WTC11 (cell line): Measurements from ENCODE around the gene RPS27. TPM values are rescaled to one million over a fixed set of nuclear protein-coding genes. Genes with fewer than 3 reads are reported as not detected.

Source experiments
- ATAC-seq: fragments of 200-7000 bp; cut with Tn5 transposase; 2 replicates; pipeline ENCODE4 v1.10.0; 2021; ENCODE audit warnings: mild to moderate bottlenecking, moderate library complexity
- Bru-seq: library from RNA; stranded (reverse); fragments of 400-500 nt; gene quantifications from one replicate; lab custom pipeline; 2021; lab: Mats Ljungman, UMichigan
- CTCF ChIA-PET: fragments of 300-600 bp; sonication (Branson Sonifier 250); formaldehyde crosslinking; loops from one replicate; lab custom pipeline; 2021; ENCODE audit warnings: antibody characterized with exemption; lab: Charles Lee
- POLR2A ChIA-PET: fragments of 350-600 bp; sonication (Branson Sonifier 250); formaldehyde crosslinking; loops from one replicate; lab custom pipeline; 2021; ENCODE audit warnings: antibody characterized with exemption; lab: Charles Lee
- DNase-seq: peaks from one replicate; pipeline ENCODE4 v3.0.0; 2021; ENCODE audit warnings: low spot score
- H3K27ac Mint-ChIP-seq: 2 replicates; pipeline ENCODE4 v1.8.0; 2021; ENCODE audit warnings: mixed read lengths
- H3K27me3 Mint-ChIP-seq: 2 replicates; pipeline ENCODE4 v1.8.0; 2021; ENCODE audit warnings: low read depth, mild to moderate bottlenecking, moderate library complexity, mixed read lengths
- H3K36me3 Mint-ChIP-seq: 2 replicates; pipeline ENCODE4 v1.8.0; 2021; ENCODE audit warnings: mixed read lengths
- H3K4me1 Mint-ChIP-seq: 2 replicates; pipeline ENCODE4 v1.8.0; 2022; ENCODE audit warnings: mixed read lengths
- H3K4me3 Mint-ChIP-seq: 2 replicates; pipeline ENCODE4 v1.8.0; 2021; ENCODE audit warnings: mild to moderate bottlenecking, moderate library complexity, mixed read lengths
- H3K9me3 Mint-ChIP-seq: 2 replicates; pipeline ENCODE4 v1.8.0; 2021; ENCODE audit warnings: mixed read lengths
- ATF1 ChIP-seq: sonication (generic); formaldehyde crosslinking; IDR thresholded peaks from 2 replicates; pipeline ENCODE4 v1.8.1; 2023; ENCODE audit warnings: mild to moderate bottlenecking, moderate library complexity, missing genetic modification reagents
- CREB1 ChIP-seq: sonication (generic); formaldehyde crosslinking; IDR thresholded peaks from 2 replicates; pipeline ENCODE4 v1.8.0; 2023; ENCODE audit warnings: mild to moderate bottlenecking, missing genetic modification reagents
- ESRRA ChIP-seq: sonication (generic); formaldehyde crosslinking; IDR thresholded peaks from 2 replicates; pipeline ENCODE4 v1.8.1; 2022; ENCODE audit warnings: mild to moderate bottlenecking, missing genetic modification reagents, borderline replicate concordance
- GABPB1 ChIP-seq: sonication (generic); formaldehyde crosslinking; IDR thresholded peaks from 2 replicates; pipeline ENCODE4 v1.8.1; 2023; ENCODE audit warnings: mild to moderate bottlenecking, missing genetic modification reagents
- GRHL2 ChIP-seq: fragments of 250-450 bp; sonication (Bioruptor Pico); IDR thresholded peaks from 2 replicates; pipeline ENCODE4 v1.8.0; 2022; ENCODE audit warnings: mild to moderate bottlenecking, moderate library complexity; ENCODE audit not compliant: insufficient replicate concordance, severe bottlenecking
- JAZF1 ChIP-seq: fragments of 250-450 bp; sonication (Bioruptor Pico); IDR thresholded peaks from 2 replicates; pipeline ENCODE4 v1.9.0; 2021; ENCODE audit warnings: moderate library complexity, mild to moderate bottlenecking, inconsistent platforms
- JUN ChIP-seq: sonication (generic); formaldehyde crosslinking; IDR thresholded peaks from 2 replicates; pipeline ENCODE4 v1.8.0; 2023; ENCODE audit warnings: mild to moderate bottlenecking, missing genetic modification reagents
- KAT7 ChIP-seq: sonication (generic); formaldehyde crosslinking; IDR thresholded peaks from 2 replicates; pipeline ENCODE4 v1.8.1; 2023; ENCODE audit warnings: missing genetic modification reagents, mild to moderate bottlenecking, borderline replicate concordance
- OVOL2 ChIP-seq: fragments of 250-450 bp; sonication (Bioruptor Pico); IDR thresholded peaks from 2 replicates; pipeline ENCODE4 v1.9.0; 2021; ENCODE audit warnings: mild to moderate bottlenecking, borderline replicate concordance
- SMAD3 ChIP-seq: sonication (generic); formaldehyde crosslinking; IDR thresholded peaks from 2 replicates; pipeline ENCODE4 v1.8.0; 2022; ENCODE audit warnings: missing genetic modification reagents, mild to moderate bottlenecking, borderline replicate concordance
- TP53 ChIP-seq: sonication (generic); formaldehyde crosslinking; IDR thresholded peaks from 2 replicates; pipeline ENCODE4 v1.8.1; 2023; ENCODE audit warnings: mild to moderate bottlenecking, missing genetic modification reagents
- ZNF671 ChIP-seq: fragments of 250-450 bp; sonication (Bioruptor Pico); IDR thresholded peaks from 2 replicates; pipeline ENCODE4 v1.8.0; 2021; ENCODE audit warnings: mild to moderate bottlenecking
- long read RNA-seq, 3 experiments: library from RNA in 1 of 3; library from capped mRNA in 1 of 3; library from polyadenylated mRNA in 1 of 3; unstranded in 2 of 3; stranded (forward) in 1 of 3; transcript quantifications; one replicate each; pipeline ENCODE4 v2.0.0, GENCODE V29; 2021
- total RNA-seq: library from RNA; stranded (reverse); gene quantifications from 3 replicates; pipeline ENCODE4 v1.2.3, GENCODE V29; 2021
- TF ChIP-seq, protein P1 (sequence below): sonication (generic); formaldehyde crosslinking; IDR thresholded peaks from 2 replicates; pipeline ENCODE4 v1.8.0; 2022; ENCODE audit warnings: missing genetic modification reagents
- TF ChIP-seq, protein P2 (sequence below): sonication (generic); formaldehyde crosslinking; IDR thresholded peaks from 2 replicates; pipeline ENCODE4 v1.8.1; 2022; ENCODE audit warnings: mild to moderate bottlenecking, moderate library complexity, missing genetic modification reagents
- TF ChIP-seq, protein P3 (sequence below): sonication (generic); formaldehyde crosslinking; IDR thresholded peaks from 2 replicates; pipeline ENCODE4 v1.8.0; 2022; ENCODE audit warnings: mild to moderate bottlenecking, missing genetic modification reagents
- TF ChIP-seq, protein P4 (sequence below): sonication (generic); formaldehyde crosslinking; IDR thresholded peaks from 2 replicates; pipeline ENCODE4 v1.8.1; 2022; ENCODE audit warnings: low read depth, mild to moderate bottlenecking, moderate library complexity, missing genetic modification reagents, borderline replicate concordance
- TF ChIP-seq, protein P5 (sequence below): sonication (generic); formaldehyde crosslinking; IDR thresholded peaks from 2 replicates; pipeline ENCODE4 v1.8.1; 2022; ENCODE audit warnings: missing genetic modification reagents, borderline replicate concordance
- TF ChIP-seq, protein P6 (sequence below): sonication (generic); formaldehyde crosslinking; IDR thresholded peaks from 2 replicates; pipeline ENCODE4 v1.8.1; 2023; ENCODE audit warnings: mild to moderate bottlenecking, missing genetic modification reagents, borderline replicate concordance
- TF ChIP-seq, protein P7 (sequence below): sonication (generic); formaldehyde crosslinking; IDR thresholded peaks from 2 replicates; pipeline ENCODE4 v1.8.0; 2022; ENCODE audit warnings: mild to moderate bottlenecking, missing genetic modification reagents

RPS27 gene
- 2,141 to 2,438 TPM (median 2,292 TPM) in 3 replicates for total RNA-seq
- Bru-seq, nascent RNA = percentile 99 among the genes with signal in this experiment
- long read RNA-seq, experiment 1, transcript RPS27-204 (4 exons, 573 nt) = minor isoform, 10 of 824 reads
- long read RNA-seq, experiment 1, transcript RPS27-201 (4 exons, 359 nt) = major isoform, 805 of 824 reads
- long read RNA-seq, experiment 1, partial matches to known transcripts = 3 of 824 reads
- long read RNA-seq, experiment 1, other reads (novel, unspliced or antisense) = 3 of 824 reads
- long read RNA-seq, experiment 2, transcript RPS27-204 (4 exons, 573 nt) = minor isoform, 27 of 853 reads
- long read RNA-seq, experiment 2, transcript RPS27-201 (4 exons, 359 nt) = major isoform, 769 of 853 reads
- long read RNA-seq, experiment 2, transcript RPS27-203 (3 exons, 496 nt) = minor isoform, 19 of 853 reads
- long read RNA-seq, experiment 2, transcript RPS27-205 (5 exons, 467 nt) = minor isoform, 6 of 853 reads
- long read RNA-seq, experiment 2, partial matches to known transcripts = 6 of 853 reads
- long read RNA-seq, experiment 2, other reads (novel, unspliced or antisense) = 26 of 853 reads
- long read RNA-seq, experiment 3, partial matches to known transcripts = 4 of 12 reads
- long read RNA-seq, experiment 3, other reads (novel, unspliced or antisense) = 7 of 12 reads

DNA sequence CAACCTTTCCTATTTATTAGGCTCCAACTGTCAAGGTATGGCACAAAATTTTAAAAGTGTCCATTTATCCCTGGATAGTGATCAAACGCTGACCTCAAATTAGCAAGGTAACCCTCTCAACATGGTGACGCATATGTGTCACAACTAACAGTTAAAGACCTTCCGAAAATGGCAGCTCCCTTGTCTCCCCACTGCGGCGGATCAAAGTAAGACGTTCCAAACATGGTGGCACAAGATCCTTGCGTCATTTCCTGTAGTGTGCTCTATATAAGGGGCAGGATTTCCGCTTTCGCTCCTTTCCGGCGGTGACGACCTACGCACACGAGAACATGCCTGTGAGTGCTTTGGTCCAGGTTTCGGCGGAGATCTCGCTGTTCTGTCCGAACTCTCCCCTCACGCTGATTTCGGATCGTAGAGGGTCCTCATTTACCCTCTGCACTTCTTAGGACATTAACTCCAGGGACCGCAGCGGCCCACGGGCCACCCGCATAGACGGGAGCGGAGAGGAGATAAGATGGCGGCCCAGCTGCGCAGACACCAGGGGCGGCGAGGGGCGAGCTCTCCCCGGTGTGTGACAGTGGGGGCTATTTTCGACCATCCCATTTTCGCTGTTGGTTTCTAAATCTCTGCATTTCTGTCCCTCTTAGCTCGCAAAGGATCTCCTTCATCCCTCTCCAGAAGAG, at the start of gene RPS27:
Gene RPS27 (plus strand): TSS at position 295 of the 683 bp plus-strand sequence. CDS start 35 bp downstream, at position 330.
- POLR2A ChIA-PET = interaction anchor here (0.6 to 2.2 kb wide), 16 partner anchors 8 to 334 kb away, joined by 3 to 23 read pairs (median 3); partner anchors contain the start of genes CREB3L4, DENND4B, GATAD2B and JTB
- Mint-ChIP-seq H3K4me3 (peak within 1 kb of the TSS; percentile 97), H3K27me3 (no peaks in the 10 kb centered on the region), H3K4me1 (peaks cover 29% of the 10 kb centered on the region), H3K36me3 (peaks cover 47% of the 10 kb centered on the region), H3K9me3 (peaks cover 4% of the 10 kb centered on the region), H3K27ac (peak within 1 kb of the TSS; percentile 98)
- CTCF ChIA-PET = interaction anchor here (1.1 to 1.9 kb wide), 3 partner anchors 13 to 363 kb away, joined by 3 to 6 read pairs (median 6); partner anchors contain the start of genes CREB3L4, JTB and S100A13
- ATAC-seq (peak; percentile 38), DNase-seq (peak; percentile 83)
- TF ChIP-seq, protein P1, sequence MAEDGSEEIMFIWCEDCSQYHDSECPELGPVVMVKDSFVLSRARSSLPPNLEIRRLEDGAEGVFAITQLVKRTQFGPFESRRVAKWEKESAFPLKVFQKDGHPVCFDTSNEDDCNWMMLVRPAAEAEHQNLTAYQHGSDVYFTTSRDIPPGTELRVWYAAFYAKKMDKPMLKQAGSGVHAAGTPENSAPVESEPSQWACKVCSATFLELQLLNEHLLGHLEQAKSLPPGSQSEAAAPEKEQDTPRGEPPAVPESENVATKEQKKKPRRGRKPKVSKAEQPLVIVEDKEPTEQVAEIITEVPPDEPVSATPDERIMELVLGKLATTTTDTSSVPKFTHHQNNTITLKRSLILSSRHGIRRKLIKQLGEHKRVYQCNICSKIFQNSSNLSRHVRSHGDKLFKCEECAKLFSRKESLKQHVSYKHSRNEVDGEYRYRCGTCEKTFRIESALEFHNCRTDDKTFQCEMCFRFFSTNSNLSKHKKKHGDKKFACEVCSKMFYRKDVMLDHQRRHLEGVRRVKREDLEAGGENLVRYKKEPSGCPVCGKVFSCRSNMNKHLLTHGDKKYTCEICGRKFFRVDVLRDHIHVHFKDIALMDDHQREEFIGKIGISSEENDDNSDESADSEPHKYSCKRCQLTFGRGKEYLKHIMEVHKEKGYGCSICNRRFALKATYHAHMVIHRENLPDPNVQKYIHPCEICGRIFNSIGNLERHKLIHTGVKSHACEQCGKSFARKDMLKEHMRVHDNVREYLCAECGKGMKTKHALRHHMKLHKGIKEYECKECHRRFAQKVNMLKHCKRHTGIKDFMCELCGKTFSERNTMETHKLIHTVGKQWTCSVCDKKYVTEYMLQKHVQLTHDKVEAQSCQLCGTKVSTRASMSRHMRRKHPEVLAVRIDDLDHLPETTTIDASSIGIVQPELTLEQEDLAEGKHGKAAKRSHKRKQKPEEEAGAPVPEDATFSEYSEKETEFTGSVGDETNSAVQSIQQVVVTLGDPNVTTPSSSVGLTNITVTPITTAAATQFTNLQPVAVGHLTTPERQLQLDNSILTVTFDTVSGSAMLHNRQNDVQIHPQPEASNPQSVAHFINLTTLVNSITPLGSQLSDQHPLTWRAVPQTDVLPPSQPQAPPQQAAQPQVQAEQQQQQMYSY (CRISPR knock-in tag) = no peak
- TF ChIP-seq, protein P2, sequence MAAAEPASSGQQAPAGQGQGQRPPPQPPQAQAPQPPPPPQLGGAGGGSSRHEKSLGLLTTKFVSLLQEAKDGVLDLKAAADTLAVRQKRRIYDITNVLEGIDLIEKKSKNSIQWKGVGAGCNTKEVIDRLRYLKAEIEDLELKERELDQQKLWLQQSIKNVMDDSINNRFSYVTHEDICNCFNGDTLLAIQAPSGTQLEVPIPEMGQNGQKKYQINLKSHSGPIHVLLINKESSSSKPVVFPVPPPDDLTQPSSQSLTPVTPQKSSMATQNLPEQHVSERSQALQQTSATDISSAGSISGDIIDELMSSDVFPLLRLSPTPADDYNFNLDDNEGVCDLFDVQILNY (CRISPR knock-in tag) = no peak
- no peak for TF ChIP-seq JAZF1 (CRISPR knock-in tag)
- peak; percentile 88 for TF ChIP-seq JUN (CRISPR knock-in tag)
- peak; percentile 62; the same call in 1 of the 2 replicates for TF ChIP-seq CREB1 (CRISPR knock-in tag)
- peak; percentile 93 for TF ChIP-seq GABPB1
- TF ChIP-seq ZNF671 (CRISPR knock-in tag) = peak; percentile 75; the same call in 1 of the 2 replicates
- TF ChIP-seq KAT7 (CRISPR knock-in tag) = no peak
- no peak; the same call in 1 of the 2 replicates for TF ChIP-seq OVOL2 (CRISPR knock-in tag)
- TF ChIP-seq, protein P3, sequence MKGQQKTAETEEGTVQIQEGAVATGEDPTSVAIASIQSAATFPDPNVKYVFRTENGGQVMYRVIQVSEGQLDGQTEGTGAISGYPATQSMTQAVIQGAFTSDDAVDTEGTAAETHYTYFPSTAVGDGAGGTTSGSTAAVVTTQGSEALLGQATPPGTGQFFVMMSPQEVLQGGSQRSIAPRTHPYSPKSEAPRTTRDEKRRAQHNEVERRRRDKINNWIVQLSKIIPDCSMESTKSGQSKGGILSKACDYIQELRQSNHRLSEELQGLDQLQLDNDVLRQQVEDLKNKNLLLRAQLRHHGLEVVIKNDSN = peak; percentile 45
- TF ChIP-seq GRHL2 (CRISPR knock-in tag) = no peak
- TF ChIP-seq, protein P4, sequence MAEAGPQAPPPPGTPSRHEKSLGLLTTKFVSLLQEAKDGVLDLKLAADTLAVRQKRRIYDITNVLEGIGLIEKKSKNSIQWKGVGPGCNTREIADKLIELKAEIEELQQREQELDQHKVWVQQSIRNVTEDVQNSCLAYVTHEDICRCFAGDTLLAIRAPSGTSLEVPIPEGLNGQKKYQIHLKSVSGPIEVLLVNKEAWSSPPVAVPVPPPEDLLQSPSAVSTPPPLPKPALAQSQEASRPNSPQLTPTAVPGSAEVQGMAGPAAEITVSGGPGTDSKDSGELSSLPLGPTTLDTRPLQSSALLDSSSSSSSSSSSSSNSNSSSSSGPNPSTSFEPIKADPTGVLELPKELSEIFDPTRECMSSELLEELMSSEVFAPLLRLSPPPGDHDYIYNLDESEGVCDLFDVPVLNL (CRISPR knock-in tag) = no peak
- TF ChIP-seq ESRRA = no peak
- no peak for TF ChIP-seq TP53 (CRISPR knock-in tag)
- TF ChIP-seq, protein P5, sequence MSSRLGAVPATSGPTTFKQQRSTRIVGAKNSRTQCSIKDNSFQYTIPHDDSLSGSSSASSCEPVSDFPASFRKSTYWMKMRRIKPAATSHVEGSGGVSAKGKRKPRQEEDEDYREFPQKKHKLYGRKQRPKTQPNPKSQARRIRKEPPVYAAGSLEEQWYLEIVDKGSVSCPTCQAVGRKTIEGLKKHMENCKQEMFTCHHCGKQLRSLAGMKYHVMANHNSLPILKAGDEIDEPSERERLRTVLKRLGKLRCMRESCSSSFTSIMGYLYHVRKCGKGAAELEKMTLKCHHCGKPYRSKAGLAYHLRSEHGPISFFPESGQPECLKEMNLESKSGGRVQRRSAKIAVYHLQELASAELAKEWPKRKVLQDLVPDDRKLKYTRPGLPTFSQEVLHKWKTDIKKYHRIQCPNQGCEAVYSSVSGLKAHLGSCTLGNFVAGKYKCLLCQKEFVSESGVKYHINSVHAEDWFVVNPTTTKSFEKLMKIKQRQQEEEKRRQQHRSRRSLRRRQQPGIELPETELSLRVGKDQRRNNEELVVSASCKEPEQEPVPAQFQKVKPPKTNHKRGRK (CRISPR knock-in tag) = no peak
- 0 out of 2 replicates have a peak, but pooled peaks have one; percentile 53 for TF ChIP-seq SMAD3 (CRISPR knock-in tag)
- no peak for TF ChIP-seq ATF1 (CRISPR knock-in tag)
- TF ChIP-seq, protein P6, sequence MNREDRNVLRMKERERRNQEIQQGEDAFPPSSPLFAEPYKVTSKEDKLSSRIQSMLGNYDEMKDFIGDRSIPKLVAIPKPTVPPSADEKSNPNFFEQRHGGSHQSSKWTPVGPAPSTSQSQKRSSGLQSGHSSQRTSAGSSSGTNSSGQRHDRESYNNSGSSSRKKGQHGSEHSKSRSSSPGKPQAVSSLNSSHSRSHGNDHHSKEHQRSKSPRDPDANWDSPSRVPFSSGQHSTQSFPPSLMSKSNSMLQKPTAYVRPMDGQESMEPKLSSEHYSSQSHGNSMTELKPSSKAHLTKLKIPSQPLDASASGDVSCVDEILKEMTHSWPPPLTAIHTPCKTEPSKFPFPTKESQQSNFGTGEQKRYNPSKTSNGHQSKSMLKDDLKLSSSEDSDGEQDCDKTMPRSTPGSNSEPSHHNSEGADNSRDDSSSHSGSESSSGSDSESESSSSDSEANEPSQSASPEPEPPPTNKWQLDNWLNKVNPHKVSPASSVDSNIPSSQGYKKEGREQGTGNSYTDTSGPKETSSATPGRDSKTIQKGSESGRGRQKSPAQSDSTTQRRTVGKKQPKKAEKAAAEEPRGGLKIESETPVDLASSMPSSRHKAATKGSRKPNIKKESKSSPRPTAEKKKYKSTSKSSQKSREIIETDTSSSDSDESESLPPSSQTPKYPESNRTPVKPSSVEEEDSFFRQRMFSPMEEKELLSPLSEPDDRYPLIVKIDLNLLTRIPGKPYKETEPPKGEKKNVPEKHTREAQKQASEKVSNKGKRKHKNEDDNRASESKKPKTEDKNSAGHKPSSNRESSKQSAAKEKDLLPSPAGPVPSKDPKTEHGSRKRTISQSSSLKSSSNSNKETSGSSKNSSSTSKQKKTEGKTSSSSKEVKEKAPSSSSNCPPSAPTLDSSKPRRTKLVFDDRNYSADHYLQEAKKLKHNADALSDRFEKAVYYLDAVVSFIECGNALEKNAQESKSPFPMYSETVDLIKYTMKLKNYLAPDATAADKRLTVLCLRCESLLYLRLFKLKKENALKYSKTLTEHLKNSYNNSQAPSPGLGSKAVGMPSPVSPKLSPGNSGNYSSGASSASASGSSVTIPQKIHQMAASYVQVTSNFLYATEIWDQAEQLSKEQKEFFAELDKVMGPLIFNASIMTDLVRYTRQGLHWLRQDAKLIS (CRISPR knock-in tag) = no peak; the same call in 1 of the 2 replicates
- TF ChIP-seq, protein P7, sequence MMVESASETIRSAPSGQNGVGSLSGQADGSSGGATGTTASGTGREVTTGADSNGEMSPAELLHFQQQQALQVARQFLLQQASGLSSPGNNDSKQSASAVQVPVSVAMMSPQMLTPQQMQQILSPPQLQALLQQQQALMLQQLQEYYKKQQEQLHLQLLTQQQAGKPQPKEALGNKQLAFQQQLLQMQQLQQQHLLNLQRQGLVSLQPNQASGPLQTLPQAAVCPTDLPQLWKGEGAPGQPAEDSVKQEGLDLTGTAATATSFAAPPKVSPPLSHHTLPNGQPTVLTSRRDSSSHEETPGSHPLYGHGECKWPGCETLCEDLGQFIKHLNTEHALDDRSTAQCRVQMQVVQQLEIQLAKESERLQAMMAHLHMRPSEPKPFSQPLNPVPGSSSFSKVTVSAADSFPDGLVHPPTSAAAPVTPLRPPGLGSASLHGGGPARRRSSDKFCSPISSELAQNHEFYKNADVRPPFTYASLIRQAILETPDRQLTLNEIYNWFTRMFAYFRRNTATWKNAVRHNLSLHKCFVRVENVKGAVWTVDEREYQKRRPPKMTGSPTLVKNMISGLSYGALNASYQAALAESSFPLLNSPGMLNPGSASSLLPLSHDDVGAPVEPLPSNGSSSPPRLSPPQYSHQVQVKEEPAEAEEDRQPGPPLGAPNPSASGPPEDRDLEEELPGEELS (CRISPR knock-in tag) = 0 out of 2 replicates have a peak, but pooled peaks have one; percentile 20
